HG02970 (cell line): ENCODE results near the gene GBP5.

Source experiments
- ATAC-seq: cut with Tn5 transposase; IDR thresholded peaks from one replicate; pipeline ENCODE4 v1.9.1; 2021; ENCODE audit warnings: mild to moderate bottlenecking, moderate library complexity, moderate number of reproducible peaks; ENCODE audit not compliant: unreplicated experiment, low FRiP score

Gene GBP5, protein sequence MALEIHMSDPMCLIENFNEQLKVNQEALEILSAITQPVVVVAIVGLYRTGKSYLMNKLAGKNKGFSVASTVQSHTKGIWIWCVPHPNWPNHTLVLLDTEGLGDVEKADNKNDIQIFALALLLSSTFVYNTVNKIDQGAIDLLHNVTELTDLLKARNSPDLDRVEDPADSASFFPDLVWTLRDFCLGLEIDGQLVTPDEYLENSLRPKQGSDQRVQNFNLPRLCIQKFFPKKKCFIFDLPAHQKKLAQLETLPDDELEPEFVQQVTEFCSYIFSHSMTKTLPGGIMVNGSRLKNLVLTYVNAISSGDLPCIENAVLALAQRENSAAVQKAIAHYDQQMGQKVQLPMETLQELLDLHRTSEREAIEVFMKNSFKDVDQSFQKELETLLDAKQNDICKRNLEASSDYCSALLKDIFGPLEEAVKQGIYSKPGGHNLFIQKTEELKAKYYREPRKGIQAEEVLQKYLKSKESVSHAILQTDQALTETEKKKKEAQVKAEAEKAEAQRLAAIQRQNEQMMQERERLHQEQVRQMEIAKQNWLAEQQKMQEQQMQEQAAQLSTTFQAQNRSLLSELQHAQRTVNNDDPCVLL

DNA sequence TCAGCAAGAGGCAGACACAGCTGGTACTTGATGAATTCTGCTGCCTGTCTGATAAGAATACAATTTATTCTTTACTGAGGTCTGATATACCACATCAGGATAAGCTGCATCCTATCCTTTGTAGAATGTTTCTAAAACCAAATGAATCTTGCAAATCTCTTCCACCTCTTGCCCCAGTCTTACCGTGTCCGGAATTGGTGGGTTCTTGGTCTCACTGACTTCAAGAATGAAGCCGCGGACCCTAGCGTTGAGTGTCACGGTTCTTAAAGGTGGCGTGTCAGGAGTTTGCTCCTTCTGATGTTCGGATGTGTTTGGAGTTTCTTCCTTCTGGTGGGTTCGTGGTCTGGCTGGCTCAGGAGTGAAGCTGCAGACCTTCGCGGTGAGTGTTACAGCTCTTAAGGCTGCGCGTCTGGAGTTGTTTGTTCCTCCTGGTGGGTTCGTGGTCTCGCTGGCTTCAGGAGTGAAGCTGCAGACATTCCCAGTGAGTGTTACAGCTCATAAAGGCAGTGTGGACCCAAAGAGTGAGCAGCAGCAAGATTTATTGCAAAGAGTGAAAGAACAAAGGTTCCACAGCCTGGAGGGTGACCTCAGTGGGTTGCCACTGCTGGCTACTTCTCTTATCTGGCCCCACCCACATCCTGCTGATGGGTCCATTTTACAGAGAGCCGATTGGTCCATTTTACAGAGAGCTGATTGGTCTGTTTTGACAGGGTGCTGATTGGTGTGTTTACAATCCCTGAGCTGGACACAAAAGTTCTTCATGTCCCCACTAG, at the start of gene GBP5:
Gene GBP5, minus strand, starts transcription at position 592 of the 773 bp plus-strand sequence. CDS start 3,305 bp downstream, outside the sequence.
- peak; percentile 83 for ATAC-seq

DNA sequence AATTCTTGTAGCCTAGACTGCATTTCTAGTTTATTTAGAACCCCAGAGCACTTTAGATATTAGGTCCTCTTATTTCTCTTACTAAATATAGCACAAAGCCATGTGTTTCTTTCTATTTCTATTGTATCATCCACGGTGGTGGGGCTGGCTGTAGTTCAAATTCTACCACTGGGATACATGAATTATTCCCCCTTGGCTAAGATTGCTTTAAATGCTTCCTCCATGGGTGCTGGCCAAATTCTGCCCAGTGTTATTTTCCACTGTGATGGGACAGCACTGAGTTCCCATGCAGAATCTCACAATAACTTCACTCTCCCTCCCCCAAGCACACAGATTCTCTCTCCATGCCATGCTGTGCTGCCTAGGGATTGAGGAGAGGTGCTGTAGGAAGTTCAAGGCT, 49.7 kb upstream of the GBP5 start:
- ATAC-seq = no peak

DNA sequence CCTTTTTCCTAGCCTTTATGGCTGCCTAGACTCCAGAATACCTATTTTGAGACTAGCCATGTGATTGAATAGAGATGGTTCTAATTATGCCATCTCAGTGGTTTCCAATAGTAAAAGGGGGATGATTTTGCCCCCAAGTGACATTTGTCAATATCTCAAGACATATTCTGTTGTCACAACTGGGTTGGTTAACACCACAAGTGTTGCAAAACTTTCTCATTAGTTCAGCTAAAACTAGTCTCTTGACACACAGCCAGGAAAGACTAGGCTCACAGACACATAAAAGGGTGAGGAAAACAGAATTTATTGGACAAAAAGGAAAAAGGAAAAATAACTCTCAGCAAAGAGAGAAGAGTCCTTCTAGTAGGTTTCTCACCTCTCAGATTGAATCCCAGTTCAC, 39.9 kb upstream of the GBP5 start:
- no peak for ATAC-seq

DNA sequence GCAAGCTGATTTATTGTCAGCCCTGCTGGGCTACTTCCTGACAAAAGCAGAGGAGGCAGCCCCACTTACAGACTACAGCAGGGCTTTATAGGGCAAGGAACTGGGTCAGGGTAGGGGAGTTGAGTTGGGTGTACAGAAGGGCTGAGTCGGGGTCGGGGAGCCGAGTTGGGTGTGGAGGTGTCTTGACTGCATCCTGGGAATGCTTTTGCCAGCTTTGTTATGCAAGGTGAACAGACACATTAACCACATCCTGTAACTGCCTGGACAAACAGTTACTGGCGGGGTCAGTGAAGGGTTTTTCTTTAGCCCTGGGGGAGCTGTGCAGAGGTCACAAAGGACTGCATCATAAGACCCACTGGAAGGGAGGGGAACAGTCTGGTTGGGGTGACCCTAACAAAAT, 39.1 kb upstream of the GBP5 start:
- ATAC-seq = no peak

DNA sequence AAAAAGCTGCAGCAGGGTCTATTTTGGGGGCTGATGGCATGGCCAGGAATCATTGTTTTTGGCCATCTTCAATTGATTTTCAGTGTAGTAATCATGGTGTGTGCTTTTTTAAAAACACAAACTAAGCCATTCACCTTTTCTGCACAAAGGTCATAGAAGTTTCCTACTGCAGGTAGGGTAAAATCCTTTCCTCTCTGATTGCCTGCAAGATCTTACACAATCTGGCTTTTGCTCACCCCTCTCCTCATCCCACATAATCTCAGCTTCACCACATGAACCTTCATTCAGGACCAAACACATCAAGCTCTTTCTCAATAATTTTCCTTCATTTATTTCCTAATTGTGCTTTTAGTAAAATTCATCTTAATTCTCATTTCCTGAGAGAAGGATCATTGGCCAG, 38.3 kb upstream of the GBP5 start:
- no peak for ATAC-seq

DNA sequence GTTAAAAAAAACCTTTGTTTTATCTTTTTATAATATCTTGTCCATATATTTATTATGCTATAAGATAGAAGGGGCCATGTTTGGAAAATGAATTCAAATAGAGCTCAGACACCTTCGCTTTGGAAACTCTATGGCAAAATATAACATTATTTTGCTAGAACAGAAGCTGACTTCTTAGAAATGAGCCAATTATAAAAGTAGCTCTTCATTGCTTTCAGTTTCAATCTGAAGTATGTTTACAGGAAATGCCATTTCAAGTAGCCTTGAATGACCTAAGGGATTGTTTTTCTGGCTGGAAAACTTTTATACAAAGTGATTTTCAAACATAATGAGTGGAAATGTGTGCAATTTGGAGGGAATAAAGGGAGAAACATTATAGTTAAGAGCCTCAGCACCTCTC, 37.8 kb upstream of the GBP5 start:
- no peak for ATAC-seq

DNA sequence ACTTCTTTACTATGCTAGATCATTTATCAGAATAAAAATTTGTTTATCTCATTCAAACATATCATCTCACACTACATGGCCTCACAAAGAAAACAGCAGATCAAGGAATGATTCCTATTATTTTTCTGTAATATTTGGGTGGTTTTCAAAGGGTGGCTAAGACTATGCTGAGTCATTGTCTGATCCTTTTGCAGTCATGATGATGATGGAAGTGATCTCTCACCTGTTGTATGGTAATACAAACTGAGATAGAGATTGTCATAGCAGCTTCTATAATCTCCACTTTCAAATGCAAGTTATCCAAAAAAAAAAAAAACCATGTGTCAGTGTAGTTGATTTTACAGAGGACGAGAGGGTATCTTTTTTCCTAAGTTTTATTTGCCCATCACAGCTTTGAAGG, 37.2 kb upstream of the GBP5 start:
- no peak for ATAC-seq

DNA sequence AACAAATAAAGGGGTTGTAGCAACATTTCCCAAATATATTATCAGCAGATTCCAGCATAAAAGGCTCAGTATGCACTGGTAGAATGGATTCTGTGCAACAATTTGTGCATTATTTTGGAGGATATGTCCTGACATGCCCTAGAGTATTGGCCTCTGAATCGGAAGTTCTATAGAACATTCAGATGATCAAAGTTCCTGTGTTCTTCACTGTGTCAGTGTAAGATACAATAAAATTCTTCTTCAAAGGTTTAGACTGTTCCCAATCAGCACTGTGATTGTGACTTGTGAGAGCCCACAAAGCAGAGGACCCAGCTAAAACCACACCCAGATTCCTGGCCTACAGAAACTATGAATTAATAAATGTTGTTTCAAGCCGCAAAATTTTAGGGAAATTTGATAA, 33.6 kb upstream of the GBP5 start:
- ATAC-seq = no peak

DNA sequence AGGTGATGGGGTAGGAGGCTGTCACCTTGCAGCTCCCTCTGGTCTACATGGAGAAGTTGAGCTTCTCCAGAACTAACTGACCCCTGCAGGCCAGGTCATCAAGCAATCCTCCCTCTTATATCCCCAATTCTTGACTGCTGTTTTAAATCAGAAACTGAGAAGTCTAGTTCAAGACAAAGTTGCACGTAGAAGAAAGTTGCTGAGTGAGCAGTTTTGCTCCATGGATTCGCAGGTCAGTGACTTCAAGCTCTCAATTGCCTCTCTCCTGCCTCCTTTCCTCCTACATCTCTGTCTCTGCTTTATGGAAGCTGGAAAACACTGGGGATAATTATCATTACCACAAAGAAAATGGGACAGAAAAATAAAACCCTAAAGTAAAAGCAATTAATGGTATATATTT, 32.8 kb upstream of the GBP5 start:
- ATAC-seq = no peak

DNA sequence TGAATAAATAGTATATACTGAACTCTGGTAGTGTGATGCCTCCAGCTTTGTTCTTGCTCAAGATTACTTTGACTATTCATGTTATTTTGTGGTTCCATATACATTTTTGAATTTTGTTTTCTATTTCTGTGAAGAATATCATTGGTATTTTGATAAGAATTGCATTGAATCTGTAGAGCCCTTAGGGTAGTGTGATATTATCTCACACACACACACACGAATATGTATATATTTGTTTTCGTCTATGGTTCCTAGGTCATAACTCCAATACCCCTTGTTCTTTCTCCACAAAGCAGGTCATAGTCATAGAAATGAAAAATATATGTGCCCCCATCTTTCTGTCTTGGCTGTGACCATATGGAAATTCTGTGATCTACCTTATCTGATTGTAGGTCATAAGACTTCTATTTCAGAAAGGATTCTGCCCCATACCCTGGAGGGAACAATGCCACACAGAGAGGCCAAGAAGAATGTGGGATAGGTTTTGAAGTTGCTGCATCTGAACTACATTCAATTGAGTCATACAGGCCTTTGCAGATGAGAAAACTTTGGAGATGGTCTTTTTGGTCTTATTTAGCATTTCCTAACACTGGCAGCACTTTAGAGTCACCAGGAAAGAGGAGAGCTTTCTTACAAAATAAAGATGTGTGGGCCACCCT, 32.0 kb upstream of the GBP5 start:
- ATAC-seq = no peak

DNA sequence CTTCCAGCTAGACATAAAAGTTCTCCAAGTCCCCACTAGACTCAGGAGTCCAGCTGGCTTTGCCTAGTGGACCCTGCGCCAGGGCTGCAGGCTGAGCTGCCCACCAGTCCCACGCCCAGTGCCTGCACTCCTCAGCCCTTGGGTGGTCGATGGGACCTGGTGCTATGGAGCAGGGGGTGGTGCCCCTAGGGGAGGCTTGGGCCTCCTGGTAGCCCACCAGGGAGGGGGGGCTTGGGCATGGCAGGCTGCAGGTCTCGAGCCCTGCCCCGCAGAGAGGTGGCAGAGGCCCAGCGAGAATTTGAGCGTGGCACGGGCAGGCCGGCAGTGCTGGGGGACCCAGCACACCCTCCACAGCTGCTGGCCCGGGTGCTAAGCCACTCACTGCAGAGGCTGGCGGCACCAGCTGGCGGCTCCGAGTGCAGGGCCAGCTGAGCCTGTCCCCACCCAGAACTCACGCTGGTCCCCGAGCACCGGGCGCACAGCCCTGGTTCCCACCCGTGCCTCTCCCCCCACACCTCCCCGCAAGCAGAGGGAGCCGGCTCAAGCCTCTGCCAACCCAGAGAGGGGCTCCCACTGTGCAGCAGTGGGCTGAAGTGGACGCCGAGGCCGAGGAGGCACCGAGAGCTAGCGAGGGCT, 30.2 kb upstream of the GBP5 start:
- no peak for ATAC-seq

DNA sequence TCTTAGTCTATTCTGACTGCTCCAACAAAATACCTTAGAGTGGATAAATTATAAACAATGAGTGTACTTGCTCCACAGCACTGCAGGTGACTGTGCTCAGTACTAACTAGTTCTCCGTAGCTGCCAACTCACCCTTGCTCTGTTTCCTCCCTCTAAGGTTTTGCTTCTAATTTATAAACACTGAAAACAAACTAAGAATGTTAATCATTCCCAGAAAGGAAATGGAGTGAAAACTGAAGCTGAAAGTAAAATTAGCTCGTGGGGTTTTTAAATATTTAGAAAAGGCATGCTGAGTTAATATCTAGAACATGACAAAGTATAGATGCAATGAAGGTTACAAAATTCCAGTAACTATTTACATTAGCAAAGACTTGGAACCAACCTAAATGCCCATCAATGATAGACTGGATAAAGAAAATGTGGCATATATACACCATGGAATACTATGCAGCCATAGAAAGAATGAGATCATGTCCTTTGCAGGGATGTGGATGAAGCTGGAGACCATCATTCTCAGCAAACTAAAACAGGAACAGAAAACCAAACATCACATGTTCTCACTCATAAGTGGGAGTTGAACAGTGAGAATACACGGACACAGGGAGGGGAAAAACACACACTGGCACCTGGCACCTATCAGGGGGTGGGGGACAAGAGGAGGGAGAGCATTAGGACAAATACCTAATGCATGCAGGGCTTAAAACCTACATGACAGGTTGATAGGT, 27.2 kb upstream of the GBP5 start:
- ATAC-seq = peak; percentile 87

DNA sequence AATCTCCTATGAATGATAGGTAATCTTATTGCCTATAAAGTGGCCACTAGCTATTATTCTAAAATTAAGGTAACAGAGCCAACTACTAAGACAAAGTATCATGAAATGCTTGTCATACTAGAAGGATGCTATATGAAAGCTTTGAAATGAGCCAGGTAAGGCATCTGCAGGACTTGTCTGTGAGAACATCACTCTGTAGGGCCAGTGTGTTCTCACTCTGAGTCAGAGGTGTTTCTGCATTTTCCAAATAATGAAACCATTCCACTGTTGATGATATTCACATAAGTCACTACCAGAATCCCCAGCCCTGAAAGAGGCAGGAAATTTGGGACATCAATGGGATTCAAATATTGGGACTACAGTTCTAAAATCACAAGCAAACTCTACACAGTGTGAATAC, 25.8 kb upstream of the GBP5 start:
- ATAC-seq = no peak

DNA sequence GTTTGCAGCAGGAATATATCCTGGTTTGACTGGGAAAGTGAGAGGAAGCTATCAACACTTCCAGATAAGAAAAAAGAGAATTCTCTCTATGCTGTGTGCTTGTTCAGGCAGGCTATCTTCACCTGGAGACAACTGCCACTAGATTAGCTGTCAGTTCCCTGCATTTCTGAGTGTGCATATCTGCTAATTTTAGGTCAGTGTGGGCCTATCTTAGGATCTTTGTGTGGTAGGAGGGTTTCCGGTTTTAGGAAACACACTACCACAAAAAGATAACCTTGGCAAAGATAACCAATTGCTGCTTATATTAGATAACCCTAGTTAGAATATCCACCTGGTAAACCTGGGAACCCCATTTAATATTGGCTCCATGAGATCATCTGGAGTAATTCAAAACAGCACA, 22.5 kb upstream of the GBP5 start:
- no peak for ATAC-seq

DNA sequence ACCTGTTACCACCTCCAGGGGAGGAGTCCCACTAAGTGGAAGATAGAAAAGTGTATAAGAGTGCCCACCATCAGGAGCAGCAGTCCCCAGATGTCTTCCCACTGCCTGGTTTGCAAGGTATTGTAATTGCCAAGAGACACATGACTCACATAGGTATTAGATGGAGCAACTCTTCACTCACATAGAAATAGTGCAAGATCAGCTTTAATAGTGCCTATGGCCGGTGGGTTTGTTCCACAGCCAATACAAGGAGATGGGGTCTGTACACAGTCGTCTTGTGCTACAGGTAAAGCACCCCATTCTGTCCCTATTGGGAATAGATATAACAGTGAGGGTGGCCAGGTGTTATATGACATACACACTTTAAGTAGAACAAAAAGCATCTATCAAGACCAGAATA, 18.6 kb upstream of the GBP5 start:
- ATAC-seq = no peak

DNA sequence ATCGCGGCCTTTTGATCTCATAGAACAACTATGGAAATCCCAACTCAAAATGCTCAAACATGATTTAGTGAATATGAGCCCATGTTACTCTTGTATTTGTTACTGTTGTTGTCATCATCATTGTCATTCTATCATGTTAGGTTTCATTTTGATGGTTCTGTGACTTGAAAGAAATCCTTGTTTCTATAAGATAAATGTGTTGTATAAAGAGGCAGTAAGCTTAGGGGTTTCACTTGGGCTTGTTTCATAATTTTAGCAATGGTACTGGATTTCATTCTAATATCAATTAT, 15.3 kb upstream of the GBP5 start:
- no peak for ATAC-seq

DNA sequence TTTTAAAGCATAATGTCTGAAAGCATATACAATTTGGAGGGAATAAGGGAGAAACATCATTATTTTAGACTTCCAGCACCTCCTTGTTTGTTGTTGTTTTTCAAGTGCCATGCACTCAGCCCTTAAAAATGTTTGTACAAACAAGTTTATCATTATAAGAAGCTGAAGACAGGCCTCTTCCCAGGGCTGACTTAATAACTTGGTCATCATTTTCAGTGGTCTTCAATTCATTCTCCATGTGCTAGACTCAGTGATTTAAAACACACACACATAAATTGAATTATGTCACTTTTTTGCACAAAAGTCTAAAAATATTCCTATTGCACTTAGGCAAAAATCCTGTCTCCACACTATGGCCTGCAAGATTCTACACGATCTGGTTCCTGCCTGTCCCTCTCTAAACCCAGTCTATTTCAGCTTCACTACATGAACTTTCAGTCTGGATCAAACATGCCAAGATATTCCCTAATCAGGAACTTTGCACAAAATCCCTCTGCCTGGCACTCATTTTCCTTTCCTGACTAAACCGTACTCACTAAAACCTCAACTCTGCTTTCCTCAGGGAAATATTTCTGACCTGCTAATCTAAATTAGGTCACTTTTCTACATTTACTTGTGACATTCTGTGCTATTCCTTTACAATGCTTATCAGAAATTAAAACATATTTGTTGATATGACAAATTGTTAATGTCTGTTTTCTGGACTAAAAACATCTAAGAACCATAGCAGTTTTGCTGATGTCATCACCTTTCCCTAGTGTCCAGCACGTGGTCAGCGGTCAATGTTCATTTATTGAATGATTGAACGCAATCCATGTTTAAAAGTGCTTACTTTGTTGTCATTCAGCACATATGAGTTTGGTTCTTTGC, 14.8 kb upstream of the GBP5 start:
- no peak for ATAC-seq

DNA sequence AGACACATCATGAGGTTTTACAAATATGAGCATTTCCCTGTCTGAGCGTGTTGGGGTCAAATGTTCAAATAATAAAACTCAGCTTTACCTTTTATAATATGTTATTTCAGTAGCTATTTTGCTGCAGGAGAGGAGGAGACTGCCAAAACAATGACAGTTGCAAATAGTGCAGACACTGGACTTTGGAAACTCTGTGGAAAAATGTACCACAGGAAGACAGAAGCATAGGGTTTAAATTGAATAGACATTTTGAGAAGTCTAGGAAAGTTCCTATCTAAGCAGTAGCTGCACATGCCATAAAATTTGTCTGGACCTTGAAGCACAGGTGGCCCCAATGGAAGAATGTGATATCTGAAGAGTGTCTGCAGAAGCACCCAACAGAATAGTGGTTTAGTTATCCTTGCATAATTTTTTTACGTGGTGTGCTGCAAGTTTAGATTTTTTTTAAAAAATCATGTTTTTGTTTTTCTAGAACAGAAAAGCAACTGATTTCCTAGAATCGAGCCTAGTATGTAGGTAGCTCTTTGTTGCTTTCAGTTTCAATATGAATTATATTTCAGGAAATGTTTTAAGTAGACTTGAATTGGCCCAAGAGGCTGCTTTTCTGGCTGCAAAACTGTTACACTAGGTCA, 14.0 kb upstream of the GBP5 start:
- ATAC-seq = no peak
